Pons (tissue), 1 donor: ENCODE measurements around the gene BRAT1.
"Not testable (repeated sequence)": the region's sequence is repeated elsewhere in the genome, so short reads cannot be mapped to it uniquely, and the experiment has no call there.

Source experiments
- DNase-seq: peaks from one replicate; pipeline ENCODE4 v3.0.0-alpha.2; 2016; ENCODE audit warnings: low spot score

Gene BRAT1

GRCh38 chr7:2555121-2556052 lies at the start of gene BRAT1:
Gene BRAT1, minus strand, starts transcription at chr7:2555524. Its CDS starts 1,093 bp downstream, at chr7:2554431.
- peak; percentile 89 for DNase-seq

GRCh38 chr7:2604608-2605174 lies 49.4 kb upstream of the BRAT1 start:
- no peak for DNase-seq

- no peak for DNase-seq
Measured at GRCh38 chr7:2603044-2603965, 48.0 kb upstream of the BRAT1 start.

GRCh38 chr7:2602406-2603043 lies 47.2 kb upstream of the BRAT1 start:
- no peak for DNase-seq

GRCh38 chr7:2601907-2602306 lies 46.6 kb upstream of the BRAT1 start:
- no peak for DNase-seq

GRCh38 chr7:2601065-2601464 lies 45.7 kb upstream of the BRAT1 start:
- no peak for DNase-seq

GRCh38 chr7:2598154-2598823 lies 43.0 kb upstream of the BRAT1 start:
- DNase-seq: no peak

GRCh38 chr7:2597273-2597640 lies 41.9 kb upstream of the BRAT1 start:
- no peak for DNase-seq

- DNase-seq: no peak
Measured at GRCh38 chr7:2596464-2597272, 41.3 kb upstream of the BRAT1 start.

GRCh38 chr7:2595258-2595860 lies 40.0 kb upstream of the BRAT1 start:
- no peak for DNase-seq

GRCh38 chr7:2594599-2594998 lies 39.3 kb upstream of the BRAT1 start:
- DNase-seq: no peak

- no peak for DNase-seq
Measured at GRCh38 chr7:2593036-2593727, 37.9 kb upstream of the BRAT1 start.

GRCh38 chr7:2592375-2592865 lies 37.1 kb upstream of the BRAT1 start:
- no peak for DNase-seq

GRCh38 chr7:2589941-2590340 lies 34.6 kb upstream of the BRAT1 start:
- DNase-seq: not testable (repeated sequence)

GRCh38 chr7:2589341-2589740 lies 34.0 kb upstream of the BRAT1 start:
- DNase-seq: no peak

- DNase-seq: no peak
Measured at GRCh38 chr7:2587778-2588177, 32.5 kb upstream of the BRAT1 start.

- DNase-seq: no peak
Measured at GRCh38 chr7:2587134-2587533, 31.8 kb upstream of the BRAT1 start.

- no peak for DNase-seq
Measured at GRCh38 chr7:2586326-2587020, 31.1 kb upstream of the BRAT1 start.

- no peak for DNase-seq
Measured at GRCh38 chr7:2585446-2585845, 30.1 kb upstream of the BRAT1 start.
